ENCODE data around the gene CHRDL2.

GRCh38 chr11:74663315-74663714 is 67.9 kb downstream of the CHRDL2 start:
- no peak for TF ChIP-seq POLR2AphosphoS5 (IDR thresholded peaks at IDR 0.05; ENCODE audit: borderline replicate concordance, low read depth, low read length)
- TF ChIP-seq FOXP2 (optimal IDR thresholded peaks at IDR 0.05; ENCODE audit: control extremely low read depth, extremely low read length, insufficient read depth), result no peak
- TF ChIP-seq EZH2 (IDR thresholded peaks at IDR 0.05), result no peak
